Omental fat pad (tissue), 4 donors: ENCODE data around the gene AMBP. TPM values are rescaled to one million over a fixed set of nuclear protein-coding genes. Genes with fewer than 3 reads are reported as not detected.

Source experiments
- ATAC-seq: fragments of 150-250 bp; one replicate; pipeline ENCODE4 v1.9.1; 2016; ENCODE audit warnings: mild to moderate bottlenecking, moderate library complexity; ENCODE audit not compliant: low FRiP score
- DNase-seq: peaks from one replicate; pipeline ENCODE4 v3.0.0-alpha.2; 2019; ENCODE audit warnings: low spot score
- total RNA-seq, 4 donors: library from RNA; depleted of rRNA; stranded (reverse); fragments of >200 nt; gene quantifications; one replicate each; pipeline ENCODE4 v1.1.0, GENCODE V29; 2016
- TF ChIP-seq, protein P1 (sequence below), 3 donors: fragments of 450-650 bp; IDR thresholded peaks; one replicate each; pipeline ENCODE4 v1.5.1; 2016 to 2017; ENCODE audit warnings: antibody characterized with exemption in 3 of 3, mild to moderate bottlenecking in 3 of 3, moderate library complexity in 2 of 3

The AMBP gene
- total RNA-seq, 4 donors from 2014 or later, result not detected

GRCh38 chr9:114061292-114061691 is 16.8 kb downstream of the AMBP start:
- no peak for ATAC-seq
- TF ChIP-seq, protein P1, sequence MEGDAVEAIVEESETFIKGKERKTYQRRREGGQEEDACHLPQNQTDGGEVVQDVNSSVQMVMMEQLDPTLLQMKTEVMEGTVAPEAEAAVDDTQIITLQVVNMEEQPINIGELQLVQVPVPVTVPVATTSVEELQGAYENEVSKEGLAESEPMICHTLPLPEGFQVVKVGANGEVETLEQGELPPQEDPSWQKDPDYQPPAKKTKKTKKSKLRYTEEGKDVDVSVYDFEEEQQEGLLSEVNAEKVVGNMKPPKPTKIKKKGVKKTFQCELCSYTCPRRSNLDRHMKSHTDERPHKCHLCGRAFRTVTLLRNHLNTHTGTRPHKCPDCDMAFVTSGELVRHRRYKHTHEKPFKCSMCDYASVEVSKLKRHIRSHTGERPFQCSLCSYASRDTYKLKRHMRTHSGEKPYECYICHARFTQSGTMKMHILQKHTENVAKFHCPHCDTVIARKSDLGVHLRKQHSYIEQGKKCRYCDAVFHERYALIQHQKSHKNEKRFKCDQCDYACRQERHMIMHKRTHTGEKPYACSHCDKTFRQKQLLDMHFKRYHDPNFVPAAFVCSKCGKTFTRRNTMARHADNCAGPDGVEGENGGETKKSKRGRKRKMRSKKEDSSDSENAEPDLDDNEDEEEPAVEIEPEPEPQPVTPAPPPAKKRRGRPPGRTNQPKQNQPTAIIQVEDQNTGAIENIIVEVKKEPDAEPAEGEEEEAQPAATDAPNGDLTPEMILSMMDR (IDR thresholded peaks at IDR 0.05), result no peak
- no peak for DNase-seq

- TF ChIP-seq, protein P1 (IDR thresholded peaks at IDR 0.05), result no peak
- ATAC-seq (no peak), DNase-seq (no peak)
Measured at GRCh38 chr9:114060711-114061110, 17.4 kb downstream of the AMBP start.

DNA sequence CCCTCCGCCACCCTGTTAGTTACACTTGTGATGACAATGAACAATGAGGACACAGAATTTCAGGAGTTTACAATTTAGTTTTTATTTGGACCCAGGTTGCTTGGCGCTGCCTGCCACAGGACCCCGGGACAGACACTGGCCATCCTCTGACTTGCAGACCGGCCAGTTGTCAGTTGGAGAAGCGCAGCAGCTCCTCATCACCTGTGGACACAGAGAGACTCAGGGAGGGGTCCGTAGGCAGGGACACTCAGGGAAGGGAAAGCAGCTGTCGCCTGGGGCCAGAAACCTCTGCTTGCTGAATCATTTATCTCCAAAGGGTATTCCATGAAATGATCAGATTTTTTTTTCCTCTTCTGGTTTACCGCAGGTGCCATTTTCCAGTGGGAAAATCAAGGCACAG is 18.0 kb downstream of the AMBP start:
- TF ChIP-seq, protein P1 (IDR thresholded peaks at IDR 0.05), result no peak
- DNase-seq (no peak), ATAC-seq (no peak)

DNA sequence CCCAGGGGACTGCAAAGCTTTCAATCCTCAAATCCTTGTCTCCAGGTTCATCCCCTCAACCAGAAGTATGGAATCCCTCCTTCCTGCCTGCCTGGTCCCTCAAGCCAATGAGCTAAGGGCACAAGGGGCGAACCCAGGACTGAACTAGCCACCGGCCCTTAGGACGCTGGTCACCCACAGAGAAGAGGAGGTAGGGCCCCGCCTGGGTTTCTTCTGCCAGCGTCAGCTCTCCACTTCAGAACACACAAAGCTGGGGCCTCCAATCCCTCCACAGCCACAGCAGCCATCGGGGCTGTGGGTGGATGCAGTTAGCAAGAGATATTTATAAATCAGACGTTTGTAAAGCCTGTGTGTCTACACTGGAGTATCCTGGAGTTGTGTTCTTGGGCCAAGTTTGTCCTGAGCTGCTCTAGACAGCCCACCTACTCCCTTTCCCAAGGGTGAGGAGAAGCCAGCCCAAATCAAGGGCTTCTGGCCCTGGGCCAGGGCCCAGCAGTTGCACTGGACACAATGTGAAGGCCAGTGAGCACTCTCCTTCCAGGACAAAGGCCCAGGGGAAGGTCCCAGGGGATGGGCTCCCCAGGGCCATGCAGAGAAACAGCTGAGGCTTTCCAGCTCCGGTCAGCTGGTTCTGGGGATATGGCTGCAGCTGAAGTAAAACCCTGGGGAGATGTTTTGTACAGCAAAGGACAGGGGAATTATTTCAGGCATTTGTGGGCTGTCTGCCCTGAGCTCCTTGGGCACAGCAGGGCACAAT is 18.9 kb downstream of the AMBP start:
- no peak for ATAC-seq
- TF ChIP-seq, protein P1 (IDR thresholded peaks at IDR 0.05), result no peak
- DNase-seq, result no peak

DNA sequence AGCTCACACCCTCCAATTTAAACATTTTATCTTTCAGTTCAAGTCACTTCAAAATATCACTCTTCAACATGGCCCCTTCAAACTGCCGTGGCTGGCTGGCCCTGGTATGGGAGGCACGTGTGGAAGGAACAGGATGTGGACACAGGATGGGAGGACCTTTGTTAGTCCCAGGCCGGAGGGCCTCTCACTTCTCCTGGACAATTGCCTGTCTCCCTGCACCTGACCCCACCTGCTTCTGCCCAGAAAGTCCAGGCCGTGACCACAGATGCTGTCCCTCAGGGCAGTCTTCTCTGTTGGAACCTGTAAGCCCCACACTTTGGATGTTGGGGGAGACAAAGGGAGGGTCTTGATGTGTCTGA is 19.4 kb downstream of the AMBP start:
- DNase-seq, result no peak
- TF ChIP-seq, protein P1 (IDR thresholded peaks at IDR 0.05), result no peak
- ATAC-seq, result no peak

- TF ChIP-seq, protein P1 (IDR thresholded peaks at IDR 0.05), result no peak
- ATAC-seq, result no peak
- no peak for DNase-seq
Measured at GRCh38 chr9:114057161-114057885, 20.8 kb downstream of the AMBP start.

DNA sequence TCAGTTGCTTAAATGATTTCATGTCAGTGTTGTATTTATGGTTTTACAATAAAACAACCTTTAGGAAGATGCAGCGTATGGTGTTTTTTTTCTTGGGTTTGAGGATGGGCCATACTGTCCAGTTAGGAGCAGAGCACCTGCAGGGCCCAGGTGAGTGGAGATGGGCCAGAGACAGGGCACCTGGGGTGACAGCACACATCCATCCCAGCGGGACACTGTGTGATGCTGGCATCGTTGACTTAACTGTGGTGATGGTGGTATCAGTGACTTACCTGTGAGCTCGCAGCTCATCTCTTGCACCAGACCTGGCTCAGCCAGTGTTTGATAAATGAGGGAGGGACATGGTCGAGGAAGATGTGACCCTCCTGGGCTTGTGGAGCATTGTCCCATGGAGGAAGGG is 21.6 kb downstream of the AMBP start:
- no peak for DNase-seq
- ATAC-seq, result no peak
- TF ChIP-seq, protein P1 (IDR thresholded peaks at IDR 0.05), result no peak
